Neural progenitor cell (in vitro differentiated cells): Measurements from ENCODE around the gene DSTN.

Source experiments
- CTCF ChIP-seq: fragments of 200-600 bp; sonication (generic); IDR thresholded peaks from 2 replicates; pipeline ENCODE4 v1.5.1; 2017; ENCODE audit warnings: antibody characterized with exemption, mild to moderate bottlenecking
- EZH2 ChIP-seq: fragments of 200-600 bp; sonication (generic); IDR thresholded peaks from 2 replicates; pipeline ENCODE4 v1.6.1; 2017; ENCODE audit warnings: antibody characterized with exemption, mild to moderate bottlenecking, moderate library complexity

- TF ChIP-seq EZH2 (no peak), CTCF (no peak)
Observed at GRCh38 chr20:17653835-17654648, 84.2 kb downstream of the DSTN start.
